ENCODE data around the gene TEPSIN. TPM values are rescaled to one million over a fixed set of nuclear protein-coding genes. Genes with fewer than 3 reads are reported as not detected.

TEPSIN gene
- total RNA-seq, 1 experiment from 2014 or later = 38.8 TPM

DNA sequence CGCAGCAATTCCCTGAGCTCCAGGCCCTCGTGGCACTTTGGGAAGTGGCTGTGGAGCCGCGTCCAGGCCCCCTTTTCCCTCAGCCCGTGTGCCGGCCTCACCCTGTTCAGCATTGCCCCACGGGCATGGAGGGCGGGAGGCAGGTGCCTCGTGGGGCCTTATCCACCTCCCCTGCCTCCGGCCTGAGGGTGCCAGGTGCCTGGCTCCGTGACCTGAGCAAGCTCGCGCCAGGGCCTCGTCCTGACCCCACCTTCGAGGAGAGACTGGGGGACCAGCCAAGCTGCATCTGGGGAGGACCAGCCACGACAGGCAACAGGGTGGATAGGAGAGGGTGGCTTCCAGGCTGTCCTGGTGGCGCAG, 45.8 kb downstream of the TEPSIN start:
- no peaks in the 10 kb centered on the region for H3K27me3 Mint-ChIP-seq (ENCODE audit: low read depth)
- Histone ChIP-seq H4K5ac (ENCODE audit: insufficient read length, low read depth, low read length) (no peak overlapping the region), H3K18ac (ENCODE audit: insufficient read length, low read depth, low read length) (no peak overlapping the region), H3K79me1 (ENCODE audit: insufficient read depth, low read depth, low read length, poor library complexity, severe bottlenecking) (no peaks in the 10 kb centered on the region), H2BK120ac (ENCODE audit: low read depth, low read length, poor library complexity, severe bottlenecking) (no peak overlapping the region), H4K91ac (ENCODE audit: insufficient read length, low read depth, low read length) (no peak overlapping the region), H2BK12ac (ENCODE audit: insufficient read length, low read depth, low read length) (no peak overlapping the region), H3K9me3 (ENCODE audit: control insufficient read depth, low read depth, low read length) (no peaks in the 10 kb centered on the region), H2AK5ac (ENCODE audit: insufficient read length, low read length) (no peak overlapping the region), H3K27ac (ENCODE audit: insufficient read length, low read depth, low read length) (no peak overlapping the region), H3K56ac (ENCODE audit: insufficient read length, low read depth, low read length) (no peak overlapping the region), H2BK5ac (ENCODE audit: insufficient read length, low read length) (no peak overlapping the region), H4K8ac (replicated peaks; ENCODE audit: insufficient read length, low read depth, low read length) (no peak overlapping the region), H3K9ac (ENCODE audit: extremely low read depth, insufficient read length, low read length) (no peak overlapping the region), H3K27me3 (ENCODE audit: insufficient read depth, low read length) (no peaks in the 10 kb centered on the region), H3K4me1 (ENCODE audit: insufficient read depth, low read length) (no peaks in the 10 kb centered on the region), H3K23me2 (ENCODE audit: insufficient read length, low read depth, low read length, poor library complexity, severe bottlenecking) (no peaks in the 10 kb centered on the region), H4K20me1 (ENCODE audit: control insufficient read depth, insufficient read depth, insufficient read length) (no peaks in the 10 kb centered on the region), H3K79me2 (ENCODE audit: insufficient read depth, low read length) (no peaks in the 10 kb centered on the region), H3K14ac (ENCODE audit: insufficient read depth, low read length) (no peak overlapping the region), H3K4ac (ENCODE audit: low read depth, low read length) (no peak overlapping the region), H2BK20ac (ENCODE audit: low read depth, low read length, poor library complexity, severe bottlenecking) (no peak overlapping the region), H2AFZ (ENCODE audit: low read length) (no peak overlapping the region), H3K23ac (ENCODE audit: insufficient read length, low read depth, low read length) (no peak overlapping the region), H3K4me2 (ENCODE audit: insufficient read depth, insufficient read length, low read length) (no peak overlapping the region), H2BK15ac (ENCODE audit: low read depth, low read length) (no peak overlapping the region), H3T11ph (ENCODE audit: low read length) (no peak overlapping the region)
- no peak overlapping the region for H3K27ac Mint-ChIP-seq
- no peak for DNase-seq
- TF ChIP-seq, protein P1, sequence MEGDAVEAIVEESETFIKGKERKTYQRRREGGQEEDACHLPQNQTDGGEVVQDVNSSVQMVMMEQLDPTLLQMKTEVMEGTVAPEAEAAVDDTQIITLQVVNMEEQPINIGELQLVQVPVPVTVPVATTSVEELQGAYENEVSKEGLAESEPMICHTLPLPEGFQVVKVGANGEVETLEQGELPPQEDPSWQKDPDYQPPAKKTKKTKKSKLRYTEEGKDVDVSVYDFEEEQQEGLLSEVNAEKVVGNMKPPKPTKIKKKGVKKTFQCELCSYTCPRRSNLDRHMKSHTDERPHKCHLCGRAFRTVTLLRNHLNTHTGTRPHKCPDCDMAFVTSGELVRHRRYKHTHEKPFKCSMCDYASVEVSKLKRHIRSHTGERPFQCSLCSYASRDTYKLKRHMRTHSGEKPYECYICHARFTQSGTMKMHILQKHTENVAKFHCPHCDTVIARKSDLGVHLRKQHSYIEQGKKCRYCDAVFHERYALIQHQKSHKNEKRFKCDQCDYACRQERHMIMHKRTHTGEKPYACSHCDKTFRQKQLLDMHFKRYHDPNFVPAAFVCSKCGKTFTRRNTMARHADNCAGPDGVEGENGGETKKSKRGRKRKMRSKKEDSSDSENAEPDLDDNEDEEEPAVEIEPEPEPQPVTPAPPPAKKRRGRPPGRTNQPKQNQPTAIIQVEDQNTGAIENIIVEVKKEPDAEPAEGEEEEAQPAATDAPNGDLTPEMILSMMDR (conservative IDR thresholded peaks at IDR 0.05) = no peak
- peaks cover 0 to 13% (median 6%) of the 10 kb centered on the region in 3 experiments; a peak in 5 of 7 replicates for H3K36me3 Mint-ChIP-seq (ENCODE audit: insufficient read depth in 1 of 3, low read depth in 3 of 3)
- no peak overlapping the region for H3K4me3 Mint-ChIP-seq
- H3K4me1 Mint-ChIP-seq = no peaks in the 10 kb centered on the region
- H3K9me3 Mint-ChIP-seq = no peaks in the 10 kb centered on the region
- WGBS (ENCODE audit: extremely low coverage, insufficient read length, low lambda C conversion rate) = no CpG with 5 or more reads among the region's 17 CpGs
